ENCODE measurements around the gene MAP4K5.

- TF ChIP-seq, protein P1, sequence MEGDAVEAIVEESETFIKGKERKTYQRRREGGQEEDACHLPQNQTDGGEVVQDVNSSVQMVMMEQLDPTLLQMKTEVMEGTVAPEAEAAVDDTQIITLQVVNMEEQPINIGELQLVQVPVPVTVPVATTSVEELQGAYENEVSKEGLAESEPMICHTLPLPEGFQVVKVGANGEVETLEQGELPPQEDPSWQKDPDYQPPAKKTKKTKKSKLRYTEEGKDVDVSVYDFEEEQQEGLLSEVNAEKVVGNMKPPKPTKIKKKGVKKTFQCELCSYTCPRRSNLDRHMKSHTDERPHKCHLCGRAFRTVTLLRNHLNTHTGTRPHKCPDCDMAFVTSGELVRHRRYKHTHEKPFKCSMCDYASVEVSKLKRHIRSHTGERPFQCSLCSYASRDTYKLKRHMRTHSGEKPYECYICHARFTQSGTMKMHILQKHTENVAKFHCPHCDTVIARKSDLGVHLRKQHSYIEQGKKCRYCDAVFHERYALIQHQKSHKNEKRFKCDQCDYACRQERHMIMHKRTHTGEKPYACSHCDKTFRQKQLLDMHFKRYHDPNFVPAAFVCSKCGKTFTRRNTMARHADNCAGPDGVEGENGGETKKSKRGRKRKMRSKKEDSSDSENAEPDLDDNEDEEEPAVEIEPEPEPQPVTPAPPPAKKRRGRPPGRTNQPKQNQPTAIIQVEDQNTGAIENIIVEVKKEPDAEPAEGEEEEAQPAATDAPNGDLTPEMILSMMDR (IDR thresholded peaks at IDR 0.05 in 2 of 3, conservative IDR thresholded peaks at IDR 0.05 in 1 of 3; ENCODE audit: borderline replicate concordance in 1 of 3, insufficient read depth in 1 of 3, low read depth in 2 of 3, low read length in 2 of 3) = no peak
- TF ChIP-seq POLR2AphosphoS5 (IDR thresholded peaks at IDR 0.05; ENCODE audit: low read depth, low read length) (no peak), RAD21 (IDR thresholded peaks at IDR 0.05; ENCODE audit: low read depth) (no peak), REST (IDR thresholded peaks at IDR 0.05; ENCODE audit: low read depth) (no peak), YY1 (IDR thresholded peaks at IDR 0.05; ENCODE audit: extremely low read depth, insufficient replicate concordance, low read depth, low read length) (no peak), ZNF274 (IDR thresholded peaks at IDR 0.05; ENCODE audit: low read depth, low read length) (peak; percentile 71), EZH2phosphoT487 (IDR thresholded peaks at IDR 0.05; ENCODE audit: borderline replicate concordance) (no peak), MAX (IDR thresholded peaks at IDR 0.05) (no peak), SP1 (IDR thresholded peaks at IDR 0.05; ENCODE audit: low read depth) (no peak), FOSL1 (IDR thresholded peaks at IDR 0.05; ENCODE audit: low read depth) (no peak), EZH2 (IDR thresholded peaks at IDR 0.05) (no peak), CEBPB (IDR thresholded peaks at IDR 0.05; ENCODE audit: low read depth) (no peak)
- TF ChIP-seq, protein P2, sequence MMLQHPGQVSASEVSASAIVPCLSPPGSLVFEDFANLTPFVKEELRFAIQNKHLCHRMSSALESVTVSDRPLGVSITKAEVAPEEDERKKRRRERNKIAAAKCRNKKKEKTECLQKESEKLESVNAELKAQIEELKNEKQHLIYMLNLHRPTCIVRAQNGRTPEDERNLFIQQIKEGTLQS (IDR thresholded peaks at IDR 0.05) = no peak
Observed at GRCh38 chr14:50471838-50472465, 60.4 kb downstream of the MAP4K5 start.
